CD8-positive, alpha-beta memory T cell (primary cell): ENCODE measurements around the gene SLC27A1. TPM values are rescaled to one million over a fixed set of nuclear protein-coding genes. Genes with fewer than 3 reads are reported as not detected.
A peak's percentile ranks its signal among the peaks of the same experiment; 100 is the strongest.

Source experiments
- CTCF ChIA-PET: fragments of 350-600 bp; sonication (Branson Sonifier 250); formaldehyde crosslinking; loops from one replicate; lab custom pipeline; 2021; ENCODE audit warnings: antibody characterized with exemption; lab: Charles Lee
- POLR2A ChIA-PET: fragments of 350-600 bp; sonication (Branson Sonifier 250); formaldehyde crosslinking; loops from one replicate; lab custom pipeline; 2021; ENCODE audit warnings: antibody characterized with exemption; lab: Charles Lee
- DNase-seq, 5 donors: peaks; one replicate each; pipeline versions ENCODE4 v3.0.0 to v3.0.0-alpha.2; 2020 to 2022; ENCODE audit warnings: mixed read lengths in 1 of 5
- H3K27ac ChIP-seq: one replicate; pipeline ENCODE4 v1.7.0; 2013; ENCODE audit warnings: low read depth, mild to moderate bottlenecking, low read length, moderate library complexity
- H3K27me3 ChIP-seq: 2 replicates; pipeline ENCODE4 v1.7.0; 2013; ENCODE audit warnings: low read length, mild to moderate bottlenecking; ENCODE audit not compliant: insufficient read depth, poor library complexity, severe bottlenecking
- H3K36me3 ChIP-seq: 2 replicates; pipeline ENCODE4 v1.7.0; 2013; ENCODE audit warnings: mild to moderate bottlenecking, low read length, moderate library complexity; ENCODE audit not compliant: insufficient read depth
- H3K4me1 ChIP-seq: 2 replicates; pipeline ENCODE4 v1.7.0; 2013; ENCODE audit warnings: mild to moderate bottlenecking, low read length, moderate library complexity; ENCODE audit not compliant: insufficient read depth
- H3K4me3 ChIP-seq: 2 replicates; pipeline ENCODE4 v1.7.0; 2013; ENCODE audit warnings: mild to moderate bottlenecking, low read length
- H3K9me3 ChIP-seq: 2 replicates; pipeline ENCODE4 v1.7.0; 2013; ENCODE audit warnings: mild to moderate bottlenecking, low read length
- H3K27ac Mint-ChIP-seq, 8 donors: one replicate each; pipeline ENCODE4 v1.8.0; 2020 to 2021; ENCODE audit warnings: mixed read lengths in 8 of 8, mild to moderate bottlenecking in 6 of 8, inconsistent platforms in 3 of 8, moderate library complexity in 3 of 8
- H3K27me3 Mint-ChIP-seq, 2 donors: one replicate each; pipeline ENCODE4 v1.8.0; 2020 to 2021; ENCODE audit warnings: mixed read lengths in 2 of 2, mild to moderate bottlenecking in 1 of 2, moderate library complexity in 1 of 2
- H3K36me3 Mint-ChIP-seq, 3 donors: one replicate each; pipeline ENCODE4 v1.8.0; 2020 to 2021; ENCODE audit warnings: mixed read lengths in 3 of 3, inconsistent platforms in 1 of 3, mild to moderate bottlenecking in 1 of 3
- H3K4me1 Mint-ChIP-seq, 3 donors: one replicate each; pipeline ENCODE4 v1.8.0; 2020 to 2021; ENCODE audit warnings: mixed read lengths in 3 of 3, inconsistent platforms in 1 of 3, mild to moderate bottlenecking in 1 of 3
- H3K4me3 Mint-ChIP-seq, 7 donors: one replicate each; pipeline ENCODE4 v1.8.0; 2020 to 2021; ENCODE audit warnings: mixed read lengths in 7 of 7, mild to moderate bottlenecking in 6 of 7, moderate library complexity in 4 of 7, inconsistent platforms in 2 of 7
- H3K9me3 Mint-ChIP-seq, 5 donors: one replicate each; pipeline ENCODE4 v1.8.0; 2020 to 2022; ENCODE audit warnings: mixed read lengths in 5 of 5, mild to moderate bottlenecking in 3 of 5, moderate library complexity in 2 of 5, inconsistent platforms in 1 of 5
- polyA plus RNA-seq: library from polyadenylated mRNA; unstranded; fragments of 300-500 nt; fragmentation: Illumina TruSeq; gene quantifications from one replicate; pipeline ENCODE4 v1.2.3, GENCODE V29; 2021
- total RNA-seq, 2 experiments: library from RNA; stranded (reverse); gene quantifications; one replicate each; pipeline ENCODE4 v1.2.3, GENCODE V29; 2021

The SLC27A1 gene
- total and polyA plus RNA-seq, 3 experiments from 2014 or later: 2.0 to 6.6 (median 3.7) TPM

GRCh38 chr19:17483605-17484002, 13.3 kb downstream of the SLC27A1 start:
- no peaks in the 10 kb centered on the region for H3K36me3 ChIP-seq
- H3K27ac ChIP-seq: no peak overlapping the region
- no peaks in the 10 kb centered on the region for H3K9me3 ChIP-seq
- H3K4me1 ChIP-seq: peaks cover 14% of the 10 kb centered on the region
- no peak overlapping the region for H3K27ac Mint-ChIP-seq
- DNase-seq: no peak
- H3K27me3 ChIP-seq: no peaks in the 10 kb centered on the region
- ChIA-PET POLR2A (no interaction called here), CTCF (interaction anchor here (1.0 kb wide), 1 partner anchor 12 kb away, joined by 4 read pairs; no protein-coding TSS in a partner anchor)
- no peaks in the 10 kb centered on the region for H3K9me3 Mint-ChIP-seq
- H3K4me3 Mint-ChIP-seq: no peak overlapping the region
- peaks cover 0 to 2% of the 10 kb centered on the region in 2 donors for H3K27me3 Mint-ChIP-seq
- peaks cover 8 to 9% (median 8%) of the 10 kb centered on the region in 3 donors for H3K4me1 Mint-ChIP-seq
- H3K4me3 ChIP-seq: no peak overlapping the region
- H3K36me3 Mint-ChIP-seq: no peaks in the 10 kb centered on the region

- Histone ChIP-seq H3K4me1 (peaks cover 22% of the 10 kb centered on the region), H3K4me3 (no peak overlapping the region), H3K36me3 (no peaks in the 10 kb centered on the region), H3K27me3 (no peaks in the 10 kb centered on the region), H3K27ac (no peak overlapping the region), H3K9me3 (no peaks in the 10 kb centered on the region)
- Mint-ChIP-seq H3K9me3 (no peaks in the 10 kb centered on the region), H3K27me3 (peaks cover 0 to 2% of the 10 kb centered on the region in 2 donors), H3K27ac (peak overlapping the region in 3 of 8 donors; percentile 14 to 58 (median 45)), H3K4me1 (peaks cover 18 to 19% (median 19%) of the 10 kb centered on the region in 3 donors), H3K4me3 (no peak overlapping the region), H3K36me3 (no peaks in the 10 kb centered on the region)
- DNase-seq: no peak
- POLR2A ChIA-PET: interaction anchor here (0.6 kb wide), 2 partner anchors 61 to 65 kb away, joined by 3 to 5 read pairs; no protein-coding TSS in a partner anchor
- CTCF ChIA-PET: no interaction called here
Measured at GRCh38 chr19:17484520-17485185, 14.3 kb downstream of the SLC27A1 start.

- H3K4me1 ChIP-seq: peaks cover 36% of the 10 kb centered on the region
- DNase-seq: no peak
- no peak overlapping the region for H3K27ac Mint-ChIP-seq
- no peak overlapping the region for H3K4me3 Mint-ChIP-seq
- H3K9me3 Mint-ChIP-seq: no peaks in the 10 kb centered on the region
- peaks cover 31 to 35% (median 34%) of the 10 kb centered on the region in 3 donors for H3K4me1 Mint-ChIP-seq
- H3K36me3 ChIP-seq: no peaks in the 10 kb centered on the region
- no peaks in the 10 kb centered on the region for H3K27me3 ChIP-seq
- no peaks in the 10 kb centered on the region for H3K36me3 Mint-ChIP-seq
- H3K27ac ChIP-seq: no peak overlapping the region
- no peaks in the 10 kb centered on the region for H3K9me3 ChIP-seq
- ChIA-PET POLR2A (no interaction called here), CTCF (interaction anchor here (0.9 kb wide), 1 partner anchor 9 kb away, joined by 3 read pairs; no protein-coding TSS in a partner anchor)
- H3K27me3 Mint-ChIP-seq: peaks cover 0 to 2% of the 10 kb centered on the region in 2 donors
- no peak overlapping the region for H3K4me3 ChIP-seq
Measured at GRCh38 chr19:17486545-17487240, 16.4 kb downstream of the SLC27A1 start.

- Mint-ChIP-seq H3K27ac (peak overlapping the region in 6 of 8 donors; percentile 43 to 94 (median 87)), H3K27me3 (peaks cover 0 to 4% of the 10 kb centered on the region in 2 donors)
Measured at GRCh38 chr19:17487284-17488121, 17.2 kb downstream of the SLC27A1 start.

GRCh38 chr19:17488593-17489391, 18.5 kb downstream of the SLC27A1 start:
- H3K36me3 Mint-ChIP-seq: no peaks in the 10 kb centered on the region
- no peaks in the 10 kb centered on the region for H3K9me3 ChIP-seq
- no peaks in the 10 kb centered on the region for H3K27me3 ChIP-seq
- ChIA-PET POLR2A (no interaction called here), CTCF (interaction anchor here (1.5 kb wide), 1 partner anchor 12 kb away, joined by 3 read pairs; no protein-coding TSS in a partner anchor)
- H3K4me1 ChIP-seq: peaks cover 36% of the 10 kb centered on the region
- H3K27ac Mint-ChIP-seq: peak overlapping the region; percentile 15 to 94 (median 87)
- peak overlapping the region; percentile 62 for H3K4me3 ChIP-seq
- peak overlapping the region; percentile 65 to 86 (median 74) for H3K4me3 Mint-ChIP-seq
- H3K4me1 Mint-ChIP-seq: peaks cover 34 to 36% (median 35%) of the 10 kb centered on the region in 3 donors
- DNase-seq: peak; percentile 61 to 76 (median 68)
- no peaks in the 10 kb centered on the region for H3K36me3 ChIP-seq
- H3K27me3 Mint-ChIP-seq: peaks cover 0 to 2% of the 10 kb centered on the region in 2 donors
- no peaks in the 10 kb centered on the region for H3K9me3 Mint-ChIP-seq
- peak overlapping the region; percentile 47 for H3K27ac ChIP-seq

More at GRCh38 chr19:17487284-17488121, 17.2 kb downstream of the SLC27A1 start:
- no peaks in the 10 kb centered on the region for H3K36me3 Mint-ChIP-seq
- peaks cover 34 to 36% (median 35%) of the 10 kb centered on the region in 3 donors for H3K4me1 Mint-ChIP-seq
- CTCF ChIA-PET: interaction anchor here (0.7 kb wide), 1 partner anchor 9 kb away, joined by 3 read pairs; no protein-coding TSS in a partner anchor
- DNase-seq: no peak
- H3K27me3 ChIP-seq: no peaks in the 10 kb centered on the region
- POLR2A ChIA-PET: interaction anchor here (0.5 kb wide), 1 partner anchor 26 kb away, joined by 3 read pairs; no protein-coding TSS in a partner anchor
- no peak overlapping the region for H3K27ac ChIP-seq
- peaks cover 36% of the 10 kb centered on the region for H3K4me1 ChIP-seq
- H3K4me3 Mint-ChIP-seq: peak overlapping the region in 3 of 7 donors; percentile 73 to 80 (median 79)
- no peaks in the 10 kb centered on the region for H3K36me3 ChIP-seq
- H3K4me3 ChIP-seq: no peak overlapping the region
- H3K9me3 ChIP-seq: no peaks in the 10 kb centered on the region
- no peaks in the 10 kb centered on the region for H3K9me3 Mint-ChIP-seq

- no peak overlapping the region for H3K4me3 ChIP-seq
- no peaks in the 10 kb centered on the region for H3K9me3 Mint-ChIP-seq
- H3K9me3 ChIP-seq: no peaks in the 10 kb centered on the region
- peaks cover 36% of the 10 kb centered on the region for H3K4me1 ChIP-seq
- peak overlapping the region; percentile 43 to 95 (median 85) for H3K27ac Mint-ChIP-seq
- peak overlapping the region; percentile 52 to 86 (median 71) for H3K4me3 Mint-ChIP-seq
- peaks cover 34 to 36% (median 35%) of the 10 kb centered on the region in 3 donors for H3K4me1 Mint-ChIP-seq
- no peaks in the 10 kb centered on the region for H3K36me3 Mint-ChIP-seq
- POLR2A ChIA-PET: interaction anchor here (0.5 kb wide), 1 partner anchor 20 kb away, joined by 4 read pairs; no protein-coding TSS in a partner anchor
- no peak for DNase-seq
- H3K27ac ChIP-seq: peak overlapping the region; percentile 7
- peaks cover 0 to 2% of the 10 kb centered on the region in 2 donors for H3K27me3 Mint-ChIP-seq
- CTCF ChIA-PET: interaction anchor here (1.5 kb wide), 1 partner anchor 12 kb away, joined by 3 read pairs; no protein-coding TSS in a partner anchor
- H3K27me3 ChIP-seq: no peaks in the 10 kb centered on the region
- H3K36me3 ChIP-seq: no peaks in the 10 kb centered on the region
Measured at GRCh38 chr19:17489392-17490030, 19.2 kb downstream of the SLC27A1 start.
